Measurements from ENCODE around the gene TSR3.

Gene TSR3

GRCh38 chr16:1354815-1355540 lies 3.3 kb upstream of the TSR3 start:
- H3K36me3 ChIP-seq (ENCODE audit: control insufficient read depth, insufficient read depth, low read length): peaks cover 14% of the 10 kb centered on the region
- no peak for DNase-seq

GRCh38 chr16:1351215-1351581 lies 480 bp downstream of the TSR3 start:
- DNase-seq: no peak
- Histone ChIP-seq H3K4me1 (ENCODE audit: control insufficient read depth, insufficient read depth, low read length, poor library complexity, severe bottlenecking) (peaks cover 17% of the 10 kb centered on the region), H3K4me3 (ENCODE audit: insufficient read depth, low read depth, low read length, poor library complexity, severe bottlenecking) (peak overlapping the region; percentile 71), H3K36me3 (ENCODE audit: control insufficient read depth, insufficient read depth, low read length) (peaks cover 26% of the 10 kb centered on the region), H3K27me3 (replicated peaks; ENCODE audit: control insufficient read depth, insufficient read depth, low read length, poor library complexity, severe bottlenecking) (no peaks in the 10 kb centered on the region), H3K9me3 (ENCODE audit: control insufficient read depth, low read length) (no peaks in the 10 kb centered on the region), H3K27ac (ENCODE audit: insufficient read depth, low read length, poor library complexity, severe bottlenecking) (peak overlapping the region; percentile 70)

More at GRCh38 chr16:1354815-1355540, 3.3 kb upstream of the TSR3 start:
- no peaks in the 10 kb centered on the region for H3K27me3 ChIP-seq (replicated peaks; ENCODE audit: control insufficient read depth, insufficient read depth, low read length, poor library complexity, severe bottlenecking)
- H3K4me3 ChIP-seq (ENCODE audit: insufficient read depth, low read depth, low read length, poor library complexity, severe bottlenecking): no peak overlapping the region
- no peaks in the 10 kb centered on the region for H3K9me3 ChIP-seq (ENCODE audit: control insufficient read depth, low read length)
- H3K27ac ChIP-seq (ENCODE audit: insufficient read depth, low read length, poor library complexity, severe bottlenecking): no peak overlapping the region
- peaks cover 17% of the 10 kb centered on the region for H3K4me1 ChIP-seq (ENCODE audit: control insufficient read depth, insufficient read depth, low read length, poor library complexity, severe bottlenecking)

GRCh38 chr16:1350691-1351090 lies 987 bp downstream of the TSR3 start:
- peaks cover 17% of the 10 kb centered on the region for H3K4me1 ChIP-seq (ENCODE audit: control insufficient read depth, insufficient read depth, low read length, poor library complexity, severe bottlenecking)

DNA sequence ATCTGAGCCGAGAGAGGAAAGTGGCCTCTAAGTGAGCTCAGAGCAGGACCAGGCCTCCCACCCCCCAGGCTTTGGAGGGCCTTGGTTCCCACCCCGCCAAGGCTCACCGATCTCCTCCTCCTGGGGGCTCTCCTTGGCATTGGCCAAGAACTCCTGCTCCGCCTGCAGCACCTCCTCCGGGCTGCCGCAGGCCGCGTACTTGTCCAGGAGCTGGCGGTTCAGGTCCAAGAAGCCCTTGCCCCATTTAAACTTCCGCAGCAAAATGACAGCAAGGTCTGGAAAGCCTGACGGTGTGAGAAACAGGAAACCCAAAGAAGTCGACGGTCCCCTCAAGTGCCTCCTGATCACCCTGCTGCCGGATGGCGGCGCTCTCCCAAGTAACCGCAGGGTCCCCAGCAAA lies 1.7 kb downstream of the TSR3 start:
- peaks cover 17% of the 10 kb centered on the region for H3K4me1 ChIP-seq (ENCODE audit: control insufficient read depth, insufficient read depth, low read length, poor library complexity, severe bottlenecking)
- H3K36me3 ChIP-seq (ENCODE audit: control insufficient read depth, insufficient read depth, low read length): peaks cover 26% of the 10 kb centered on the region
- no peak overlapping the region for H3K4me3 ChIP-seq (ENCODE audit: insufficient read depth, low read depth, low read length, poor library complexity, severe bottlenecking)
- H3K9me3 ChIP-seq (ENCODE audit: control insufficient read depth, low read length): no peaks in the 10 kb centered on the region
- no peaks in the 10 kb centered on the region for H3K27me3 ChIP-seq (replicated peaks; ENCODE audit: control insufficient read depth, insufficient read depth, low read length, poor library complexity, severe bottlenecking)
- no peak for DNase-seq
- H3K27ac ChIP-seq (ENCODE audit: insufficient read depth, low read length, poor library complexity, severe bottlenecking): no peak overlapping the region

More at GRCh38 chr16:1350691-1351090, 987 bp downstream of the TSR3 start:
- Histone ChIP-seq H3K4me3 (ENCODE audit: insufficient read depth, low read depth, low read length, poor library complexity, severe bottlenecking) (no peak overlapping the region), H3K36me3 (ENCODE audit: control insufficient read depth, insufficient read depth, low read length) (peaks cover 26% of the 10 kb centered on the region), H3K27ac (ENCODE audit: insufficient read depth, low read length, poor library complexity, severe bottlenecking) (peak overlapping the region; percentile 70), H3K9me3 (ENCODE audit: control insufficient read depth, low read length) (no peaks in the 10 kb centered on the region), H3K27me3 (replicated peaks; ENCODE audit: control insufficient read depth, insufficient read depth, low read length, poor library complexity, severe bottlenecking) (no peaks in the 10 kb centered on the region)
- DNase-seq: no peak

- H3K27ac ChIP-seq (ENCODE audit: insufficient read depth, low read length, poor library complexity, severe bottlenecking): no peak overlapping the region
These were observed 2.3 kb downstream of the TSR3 start for GRCh38 chr16:1349351-1349750.

GRCh38 chr16:1348926-1349325 lies 2.8 kb downstream of the TSR3 start:
- H3K36me3 ChIP-seq (ENCODE audit: control insufficient read depth, insufficient read depth, low read length): peaks cover 26% of the 10 kb centered on the region
- no peaks in the 10 kb centered on the region for H3K27me3 ChIP-seq (replicated peaks; ENCODE audit: control insufficient read depth, insufficient read depth, low read length, poor library complexity, severe bottlenecking)
- peaks cover 17% of the 10 kb centered on the region for H3K4me1 ChIP-seq (ENCODE audit: control insufficient read depth, insufficient read depth, low read length, poor library complexity, severe bottlenecking)
- H3K4me3 ChIP-seq (ENCODE audit: insufficient read depth, low read depth, low read length, poor library complexity, severe bottlenecking): no peak overlapping the region
- no peak overlapping the region for H3K27ac ChIP-seq (ENCODE audit: insufficient read depth, low read length, poor library complexity, severe bottlenecking)
- H3K9me3 ChIP-seq (ENCODE audit: control insufficient read depth, low read length): no peaks in the 10 kb centered on the region
- no peak for DNase-seq

More at GRCh38 chr16:1349351-1349750, 2.3 kb downstream of the TSR3 start:
- Histone ChIP-seq H3K4me1 (ENCODE audit: control insufficient read depth, insufficient read depth, low read length, poor library complexity, severe bottlenecking) (peaks cover 17% of the 10 kb centered on the region), H3K36me3 (ENCODE audit: control insufficient read depth, insufficient read depth, low read length) (peaks cover 26% of the 10 kb centered on the region), H3K27me3 (replicated peaks; ENCODE audit: control insufficient read depth, insufficient read depth, low read length, poor library complexity, severe bottlenecking) (no peaks in the 10 kb centered on the region), H3K9me3 (ENCODE audit: control insufficient read depth, low read length) (no peaks in the 10 kb centered on the region), H3K4me3 (ENCODE audit: insufficient read depth, low read depth, low read length, poor library complexity, severe bottlenecking) (no peak overlapping the region)
- DNase-seq: no peak

- Histone ChIP-seq H3K36me3 (ENCODE audit: control insufficient read depth, insufficient read depth, low read length) (peaks cover 26% of the 10 kb centered on the region), H3K27ac (ENCODE audit: insufficient read depth, low read length, poor library complexity, severe bottlenecking) (no peak overlapping the region)
These were observed 3.2 kb downstream of the TSR3 start for GRCh38 chr16:1348441-1348840.

DNA sequence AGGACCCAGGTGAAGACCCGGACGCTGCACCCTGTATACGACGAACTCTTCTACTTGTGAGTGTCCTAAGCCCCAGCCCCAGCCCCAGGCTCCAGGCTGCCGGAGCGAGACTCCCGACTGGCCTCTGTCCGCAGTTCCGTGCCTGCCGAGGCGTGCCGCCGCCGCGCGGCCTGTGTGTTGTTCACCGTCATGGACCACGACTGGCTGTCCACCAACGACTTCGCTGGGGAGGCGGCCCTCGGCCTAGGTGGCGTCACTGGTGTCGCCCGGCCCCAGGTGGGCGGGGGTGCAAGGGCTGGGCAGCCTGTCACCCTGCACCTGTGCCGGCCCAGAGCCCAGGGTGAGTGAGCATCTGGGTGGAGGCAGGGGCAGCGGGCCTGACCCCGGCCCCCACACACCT lies 3.7 kb downstream of the TSR3 start:
- H3K36me3 ChIP-seq (ENCODE audit: control insufficient read depth, insufficient read depth, low read length): peaks cover 26% of the 10 kb centered on the region
- H3K27me3 ChIP-seq (replicated peaks; ENCODE audit: control insufficient read depth, insufficient read depth, low read length, poor library complexity, severe bottlenecking): no peaks in the 10 kb centered on the region
- H3K27ac ChIP-seq (ENCODE audit: insufficient read depth, low read length, poor library complexity, severe bottlenecking): no peak overlapping the region
- H3K4me3 ChIP-seq (ENCODE audit: insufficient read depth, low read depth, low read length, poor library complexity, severe bottlenecking): no peak overlapping the region
- no peak for DNase-seq
- no peaks in the 10 kb centered on the region for H3K9me3 ChIP-seq (ENCODE audit: control insufficient read depth, low read length)
- H3K4me1 ChIP-seq (ENCODE audit: control insufficient read depth, insufficient read depth, low read length, poor library complexity, severe bottlenecking): peaks cover 17% of the 10 kb centered on the region

More at GRCh38 chr16:1348441-1348840, 3.2 kb downstream of the TSR3 start:
- no peak for DNase-seq
- no peak overlapping the region for H3K4me3 ChIP-seq (ENCODE audit: insufficient read depth, low read depth, low read length, poor library complexity, severe bottlenecking)
- H3K9me3 ChIP-seq (ENCODE audit: control insufficient read depth, low read length): no peaks in the 10 kb centered on the region
- no peaks in the 10 kb centered on the region for H3K27me3 ChIP-seq (replicated peaks; ENCODE audit: control insufficient read depth, insufficient read depth, low read length, poor library complexity, severe bottlenecking)
- peaks cover 17% of the 10 kb centered on the region for H3K4me1 ChIP-seq (ENCODE audit: control insufficient read depth, insufficient read depth, low read length, poor library complexity, severe bottlenecking)

DNA sequence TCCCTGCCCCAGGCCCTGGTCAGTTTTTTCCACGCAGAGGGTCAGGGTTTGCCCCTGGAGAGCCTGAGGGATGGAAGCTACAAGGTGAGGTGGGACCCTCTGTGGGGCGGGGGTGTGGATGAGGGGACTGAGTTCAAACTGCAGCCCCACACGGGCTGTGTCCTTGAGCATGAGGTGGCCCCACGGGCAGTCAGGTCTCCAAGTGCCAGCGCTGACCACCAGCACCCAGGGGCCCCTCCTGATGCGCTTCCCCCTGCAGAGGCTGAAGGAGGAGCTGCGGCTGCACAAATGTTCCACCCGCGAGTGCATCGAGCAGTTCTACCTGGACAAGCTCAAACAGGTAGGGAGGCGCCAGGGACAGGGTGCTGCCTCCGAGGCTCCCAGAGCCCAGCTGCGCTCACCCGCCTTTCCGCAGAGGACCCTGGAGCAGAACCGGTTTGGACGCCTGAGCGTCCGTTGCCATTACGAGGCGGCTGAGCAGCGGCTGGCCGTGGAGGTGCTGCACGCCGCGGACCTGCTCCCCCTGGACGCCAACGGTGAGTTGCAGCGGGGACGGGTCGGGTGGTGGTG lies 4.3 kb downstream of the TSR3 start:
- Histone ChIP-seq H3K9me3 (ENCODE audit: control insufficient read depth, low read length) (no peaks in the 10 kb centered on the region), H3K27me3 (replicated peaks; ENCODE audit: control insufficient read depth, insufficient read depth, low read length, poor library complexity, severe bottlenecking) (no peaks in the 10 kb centered on the region), H3K27ac (ENCODE audit: insufficient read depth, low read length, poor library complexity, severe bottlenecking) (no peak overlapping the region), H3K4me1 (ENCODE audit: control insufficient read depth, insufficient read depth, low read length, poor library complexity, severe bottlenecking) (peaks cover 17% of the 10 kb centered on the region), H3K36me3 (ENCODE audit: control insufficient read depth, insufficient read depth, low read length) (peaks cover 26% of the 10 kb centered on the region), H3K4me3 (ENCODE audit: insufficient read depth, low read depth, low read length, poor library complexity, severe bottlenecking) (no peak overlapping the region)
- no peak for DNase-seq

DNA sequence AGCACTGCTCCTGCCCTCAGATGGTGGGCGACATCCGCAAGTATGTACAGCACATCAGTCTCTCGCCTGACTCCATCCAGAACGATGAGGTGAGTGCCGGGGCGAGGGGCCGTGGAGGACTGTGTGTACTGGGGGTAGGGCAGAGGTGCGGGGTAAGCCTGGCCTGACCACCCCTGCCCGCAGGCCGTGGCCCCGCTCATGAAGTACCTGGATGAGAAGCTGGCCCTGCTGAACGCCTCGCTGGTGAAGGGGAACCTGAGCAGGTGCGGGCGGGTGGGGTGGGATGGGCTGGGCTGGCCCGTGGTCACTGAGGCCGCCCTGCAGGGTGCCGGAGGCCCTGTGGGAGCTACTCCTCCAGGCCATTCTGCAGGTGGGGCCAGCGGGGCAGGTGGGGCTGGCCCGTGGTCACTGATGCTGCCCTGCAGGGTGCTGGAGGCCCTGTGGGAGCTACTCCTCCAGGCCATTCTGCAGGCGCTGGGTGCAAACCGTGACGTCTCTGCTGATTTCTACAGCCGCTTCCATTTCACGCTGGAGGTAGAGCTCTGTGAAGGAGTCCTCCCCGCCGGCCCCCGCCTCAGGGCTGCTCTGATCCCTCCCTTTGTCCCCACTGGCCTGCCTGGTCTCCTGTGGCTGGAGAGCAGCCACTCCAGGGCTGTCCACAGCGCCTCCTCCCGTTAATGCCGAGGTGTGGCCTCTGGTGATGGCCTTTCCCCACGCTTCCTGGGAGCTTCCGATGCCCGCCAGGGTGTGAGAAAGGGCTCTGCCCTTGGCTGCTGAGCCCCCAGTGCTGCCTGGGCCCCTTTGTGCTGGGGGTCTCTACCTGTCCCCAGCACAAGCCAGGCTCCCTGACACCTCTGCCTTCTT lies 5.0 kb downstream of the TSR3 start:
- Histone ChIP-seq H3K4me3 (ENCODE audit: insufficient read depth, low read depth, low read length, poor library complexity, severe bottlenecking) (no peak overlapping the region), H3K36me3 (ENCODE audit: control insufficient read depth, insufficient read depth, low read length) (peaks cover 26% of the 10 kb centered on the region), H3K27ac (ENCODE audit: insufficient read depth, low read length, poor library complexity, severe bottlenecking) (no peak overlapping the region), H3K4me1 (ENCODE audit: control insufficient read depth, insufficient read depth, low read length, poor library complexity, severe bottlenecking) (peaks cover 20% of the 10 kb centered on the region), H3K27me3 (replicated peaks; ENCODE audit: control insufficient read depth, insufficient read depth, low read length, poor library complexity, severe bottlenecking) (no peaks in the 10 kb centered on the region), H3K9me3 (ENCODE audit: control insufficient read depth, low read length) (no peaks in the 10 kb centered on the region)
- no peak for DNase-seq

Measured in effector memory CD4-positive, alpha-beta T cell (primary cell).